Pancreas (tissue), 10 donors: ENCODE results near the gene SYNC. TPM values are rescaled to one million over a fixed set of nuclear protein-coding genes. Genes with fewer than 3 reads are reported as not detected.

Experiments used
- ATAC-seq, 4 donors: fragments of 200-7000 bp; cut with Tn5 transposase; one replicate each; pipeline versions ENCODE4 v1.8.0 to v1.9.1; 2020; ENCODE audit warnings: mild to moderate bottlenecking in 4 of 4, moderate library complexity in 4 of 4
- DNase-seq, 6 donors: peaks; one replicate each; pipeline ENCODE4 v3.0.0-alpha.2; 2020
- FAIRE-seq: peaks from 2 replicates; lab custom pipeline; 2012; peaks lifted over from hg19 to GRCh38; lab: Jason Lieb, UNC
- H3K27ac ChIP-seq, 4 donors: fragments of 200-600 bp; sonication (generic); 1 replicate in 3 of 4; 2 replicates in 1 of 4; pipeline versions ENCODE4 v1.5.0 to v1.8.0; 2020
- H3K27me3 ChIP-seq, 4 donors: fragments of 200-600 bp; one replicate each; pipeline ENCODE4 v1.8.0; 2021
- H3K36me3 ChIP-seq, 3 donors: fragments of 200-600 bp; sonication (generic) in 1 of 3; one replicate each; pipeline versions ENCODE4 v1.5.0 to v1.8.0; 2020 to 2021
- H3K4me1 ChIP-seq, 3 donors: fragments of 200-600 bp; one replicate each; pipeline ENCODE4 v1.8.0; 2021
- H3K4me3 ChIP-seq, 4 donors: fragments of 200-600 bp; sonication (generic) in 2 of 4; one replicate each; pipeline versions ENCODE4 v1.5.0 to v1.8.0; 2020 to 2021
- H3K9me3 ChIP-seq, 4 donors: fragments of 200-600 bp; one replicate each; pipeline ENCODE4 v1.8.0; 2021
- WGBS, 2 donors: extraction: QIAGEN DNeasy Blood & Tissue Kit; methylation state at CpG; one replicate each; pipeline ENCODE4 v1.1.7; 2013; 5-methylcytosine and 5-hydroxymethylcytosine counted together
- intact Hi-C, 3 donors: fragments of 100-400 bp; cut with DNase I; formaldehyde crosslinking; loops; one replicate each; pipeline versions ENCODE4 v1.11.1 to v1.14.2; 2022
- polyA plus RNA-seq, 2 donors: library from polyadenylated mRNA; stranded (reverse); fragments of 200-250 nt; gene quantifications; one replicate each; pipeline ENCODE4 v1.2.3, GENCODE V29; 2013
- total RNA-seq, 6 donors: library from RNA; stranded (reverse); fragmentation: NEBNext Ultra II Directional in 4 of 6; extraction: Animal tissue kit (Norgen Biotek cat#: 25700) in 4 of 6; gene quantifications; one replicate each; pipeline versions ENCODE4 v1.2.1 to v1.2.4, GENCODE V29; 2021 to 2023
- TF ChIP-seq, protein P1 (sequence below), 4 donors: fragments of 200-600 bp; sonication (generic) in 3 of 4; IDR thresholded peaks; one replicate each; pipeline versions ENCODE4 v1.5.0 to v1.8.0; 2021; ENCODE audit warnings: antibody characterized with exemption in 4 of 4
- donor health status: healthy with polysubstance abuse.
- donor health status: DM: no; HTN: no; CAD: no; lungs with moderate emphysema.
- donor health status: DM: no; HTN: no; CAD: no.
- donor health status: control.
- donor health status: control.
- donor health status: Bipolar disorder and iron deficiency.
- donor health status: DM: yes; HTN: yes; CAD: no.
- donor health status: DM: no; HTN: no; CAD: no.
- donor health status: DM: no; HTN: no; CAD: no.
- donor health status: DM: yes; HTN: yes; CAD: no.

SYNC gene
- total and polyA plus RNA-seq, 8 donors = 0.28 to 1.3 (median 0.71) TPM

DNA sequence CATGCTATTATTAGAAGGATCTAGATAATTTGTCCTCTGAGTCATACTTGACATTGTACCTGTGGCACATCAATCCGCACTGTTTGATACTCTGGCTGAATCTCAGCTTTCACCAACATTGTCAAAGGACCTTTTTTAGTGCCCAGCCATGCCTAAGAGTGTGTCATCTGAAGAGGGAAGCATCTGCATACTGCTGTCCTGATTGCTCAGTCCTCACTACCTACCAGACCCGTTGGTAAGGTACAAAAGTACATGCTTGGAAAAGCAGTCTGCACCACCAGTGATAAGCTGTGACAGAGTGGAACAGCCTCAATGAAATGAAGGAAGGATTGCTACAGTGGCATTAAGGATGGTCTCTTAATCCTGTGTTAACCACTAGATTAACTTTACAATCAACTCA is 17.1 kb downstream of the SYNC start:
- Histone ChIP-seq H3K9me3 (no peaks in the 10 kb centered on the region), H3K27me3 (no peaks in the 10 kb centered on the region), H3K4me1 (peaks cover 7 to 11% (median 9%) of the 10 kb centered on the region in 3 donors), H3K27ac (no peak overlapping the region), H3K4me3 (no peak overlapping the region), H3K36me3 (peaks cover 0 to 34% (median 9%) of the 10 kb centered on the region in 3 donors)
- TF ChIP-seq, protein P1, sequence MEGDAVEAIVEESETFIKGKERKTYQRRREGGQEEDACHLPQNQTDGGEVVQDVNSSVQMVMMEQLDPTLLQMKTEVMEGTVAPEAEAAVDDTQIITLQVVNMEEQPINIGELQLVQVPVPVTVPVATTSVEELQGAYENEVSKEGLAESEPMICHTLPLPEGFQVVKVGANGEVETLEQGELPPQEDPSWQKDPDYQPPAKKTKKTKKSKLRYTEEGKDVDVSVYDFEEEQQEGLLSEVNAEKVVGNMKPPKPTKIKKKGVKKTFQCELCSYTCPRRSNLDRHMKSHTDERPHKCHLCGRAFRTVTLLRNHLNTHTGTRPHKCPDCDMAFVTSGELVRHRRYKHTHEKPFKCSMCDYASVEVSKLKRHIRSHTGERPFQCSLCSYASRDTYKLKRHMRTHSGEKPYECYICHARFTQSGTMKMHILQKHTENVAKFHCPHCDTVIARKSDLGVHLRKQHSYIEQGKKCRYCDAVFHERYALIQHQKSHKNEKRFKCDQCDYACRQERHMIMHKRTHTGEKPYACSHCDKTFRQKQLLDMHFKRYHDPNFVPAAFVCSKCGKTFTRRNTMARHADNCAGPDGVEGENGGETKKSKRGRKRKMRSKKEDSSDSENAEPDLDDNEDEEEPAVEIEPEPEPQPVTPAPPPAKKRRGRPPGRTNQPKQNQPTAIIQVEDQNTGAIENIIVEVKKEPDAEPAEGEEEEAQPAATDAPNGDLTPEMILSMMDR (IDR thresholded peaks at IDR 0.05) = no peak
- 67 to 70% methylated on average over 2 of the region's 2 CpGs for WGBS, 2 donors
- intact Hi-C loops = no loop called here
- no peak for FAIRE-seq
- DNase-seq = no peak
- no peak for ATAC-seq

DNA sequence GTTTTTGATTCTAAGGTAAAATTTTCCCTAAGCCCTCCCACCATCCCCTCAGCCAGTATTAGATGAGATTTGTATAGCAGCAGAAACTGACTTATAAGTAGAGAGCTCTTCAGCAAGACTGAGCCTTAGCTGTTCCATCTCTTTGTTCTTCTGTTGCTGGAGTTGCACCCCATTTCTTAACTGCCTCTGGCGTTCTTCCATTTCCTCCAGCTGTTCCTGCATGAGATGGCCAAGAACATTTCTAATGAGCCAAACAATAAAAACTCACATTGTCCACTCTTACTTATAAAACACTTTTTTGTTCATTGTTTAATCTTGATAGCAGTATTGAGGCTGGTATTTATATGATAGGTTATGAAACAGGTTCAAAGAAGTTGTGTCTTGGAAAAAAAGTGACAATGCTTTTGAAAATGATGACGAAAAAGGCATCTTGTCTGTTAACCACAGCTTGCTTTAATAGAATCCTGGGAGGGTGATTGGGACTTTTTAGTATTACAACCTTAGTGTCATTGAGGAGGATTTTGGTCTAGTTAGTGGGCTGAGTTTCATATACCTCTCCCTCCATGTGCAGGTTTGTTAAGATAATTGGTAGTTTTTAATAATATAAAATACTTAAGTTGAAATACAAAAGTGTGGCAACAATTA is 18.3 kb downstream of the SYNC start:
- Histone ChIP-seq H3K27me3 (no peaks in the 10 kb centered on the region), H3K27ac (no peak overlapping the region), H3K4me1 (peaks cover 7 to 11% (median 9%) of the 10 kb centered on the region in 3 donors), H3K36me3 (peaks cover 0 to 37% (median 10%) of the 10 kb centered on the region in 3 donors), H3K4me3 (no peak overlapping the region), H3K9me3 (no peaks in the 10 kb centered on the region)
- TF ChIP-seq, protein P1 (IDR thresholded peaks at IDR 0.05) = no peak
- ATAC-seq (peak in 1 of 4 donors; percentile 15), FAIRE-seq (peak; percentile 32), DNase-seq (no peak)
- intact Hi-C loops = no loop called here
- 76 to 80% methylated on average over 2 of the region's 2 CpGs for WGBS, 2 donors

DNA sequence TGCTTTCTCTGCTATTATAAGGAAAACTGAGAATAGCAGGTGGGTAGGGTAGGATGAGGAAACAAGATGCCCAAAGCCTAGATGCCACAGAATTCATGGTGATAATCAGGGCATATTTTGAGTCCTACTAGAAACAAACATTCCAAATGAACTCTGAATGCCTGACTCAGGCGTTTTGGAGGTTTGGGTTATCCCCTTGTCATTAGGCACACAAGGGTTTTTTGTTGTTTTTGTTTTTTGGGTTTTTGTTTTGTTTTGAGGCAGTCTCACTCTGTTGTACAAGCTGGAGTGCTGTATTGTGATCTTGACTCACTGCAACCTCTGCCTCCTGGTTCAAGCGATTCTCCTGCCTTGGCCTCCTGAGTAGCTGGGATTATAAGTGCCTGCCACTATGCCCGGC is 19.2 kb downstream of the SYNC start:
- intact Hi-C loops = no loop called here
- H3K27me3 ChIP-seq = no peaks in the 10 kb centered on the region
- no peak overlapping the region for H3K27ac ChIP-seq
- peaks cover 0 to 37% (median 10%) of the 10 kb centered on the region in 3 donors for H3K36me3 ChIP-seq
- DNase-seq (peak in 1 of 6 donors; percentile 7), FAIRE-seq (no peak), ATAC-seq (no peak)
- WGBS, 2 donors = 87 to 93% methylated on average over 3 of the region's 3 CpGs
- TF ChIP-seq, protein P1 (IDR thresholded peaks at IDR 0.05) = no peak
- H3K4me1 ChIP-seq = peaks cover 7 to 11% (median 9%) of the 10 kb centered on the region in 3 donors
- H3K4me3 ChIP-seq = no peak overlapping the region
- no peaks in the 10 kb centered on the region for H3K9me3 ChIP-seq

DNA sequence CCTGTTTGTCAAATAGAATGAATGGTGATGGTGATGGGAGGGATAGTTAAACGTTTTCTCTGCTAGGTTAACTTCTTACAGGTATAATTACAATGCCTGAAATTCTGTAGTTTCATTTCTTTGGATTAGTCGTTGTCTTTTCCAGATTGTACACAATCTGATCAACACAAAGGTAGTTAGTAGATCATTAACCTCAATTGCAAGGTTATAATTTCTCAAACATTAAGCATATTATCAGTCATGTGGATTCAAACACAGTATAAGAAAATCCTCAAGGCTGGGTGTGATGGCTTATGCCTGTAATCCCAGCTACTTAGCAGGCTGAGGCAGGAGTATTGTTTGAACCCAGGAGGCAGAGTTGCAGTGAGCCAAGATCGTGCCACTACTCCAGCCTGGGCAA is 20.6 kb downstream of the SYNC start:
- Histone ChIP-seq H3K27ac (no peak overlapping the region), H3K4me1 (peaks cover 7 to 11% (median 9%) of the 10 kb centered on the region in 3 donors)

More for the DNA sequence above, 20.6 kb downstream of the SYNC start:
- Histone ChIP-seq H3K9me3 (no peaks in the 10 kb centered on the region), H3K4me3 (no peak overlapping the region), H3K36me3 (peaks cover 0 to 47% (median 10%) of the 10 kb centered on the region in 3 donors), H3K27me3 (no peaks in the 10 kb centered on the region)
- TF ChIP-seq, protein P1 (IDR thresholded peaks at IDR 0.05) = no peak
- DNase-seq = no peak
- intact Hi-C loops = no loop called here
- ATAC-seq = peak in 3 of 4 donors; percentile 39 to 67 (median 40)
- FAIRE-seq = no peak
- WGBS, 2 donors = 36 to 38% methylated on average over 3 of the region's 3 CpGs
